Dendritic cell treated with granulocyte-macrophage colony-stimulating factor and Interleukin-4, amounts not matched to agents 40 ng/mL and 50 ng/mL, for 4 days (primary cell): Measurements from ENCODE around the gene MYMK.

Experiments
- H3K27ac Mint-ChIP-seq: one replicate; pipeline ENCODE4 v1.8.0; 2022; ENCODE audit warnings: mild to moderate bottlenecking, mixed read lengths
- H3K27me3 Mint-ChIP-seq: one replicate; pipeline ENCODE4 v1.8.0; 2022; ENCODE audit warnings: mild to moderate bottlenecking, mixed read lengths
- H3K36me3 Mint-ChIP-seq: one replicate; pipeline ENCODE4 v1.8.0; 2022; ENCODE audit warnings: low read depth, mixed read lengths
- H3K4me1 Mint-ChIP-seq: one replicate; pipeline ENCODE4 v1.8.0; 2022; ENCODE audit warnings: low read depth, mixed read lengths
- H3K4me3 Mint-ChIP-seq: one replicate; pipeline ENCODE4 v1.8.0; 2022; ENCODE audit warnings: mild to moderate bottlenecking, moderate library complexity, mixed read lengths
- H3K9me3 Mint-ChIP-seq: one replicate; pipeline ENCODE4 v1.8.0; 2022; ENCODE audit warnings: mixed read lengths
- intact Hi-C: fragments of 100-400 bp; cut with micrococcal nuclease; formaldehyde crosslinking; loops from one replicate; pipeline ENCODE4 v1.15.0; 2022

MYMK gene

DNA sequence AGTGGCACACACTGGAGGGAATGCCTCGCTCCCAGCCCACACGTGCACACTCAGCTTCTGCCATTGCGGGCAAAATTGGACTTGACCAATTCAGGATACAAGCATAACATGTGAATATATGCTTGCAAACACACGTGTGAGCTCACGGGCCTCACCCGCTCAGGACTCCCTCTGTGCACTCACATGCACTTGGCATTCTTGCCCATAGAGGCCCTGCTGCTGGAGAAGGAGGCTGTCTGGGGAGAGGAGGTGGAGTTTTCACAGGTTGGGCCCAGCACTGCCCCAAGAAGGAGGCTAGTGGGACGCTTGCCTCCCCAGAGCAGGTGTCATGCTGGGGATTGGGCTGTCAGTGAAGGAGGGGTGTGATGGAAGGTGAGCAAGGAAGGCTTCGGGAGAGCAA lies 1.7 kb downstream of the MYMK start:
- no peak overlapping the region for H3K4me3 Mint-ChIP-seq
- no peaks in the 10 kb centered on the region for H3K36me3 Mint-ChIP-seq
- intact Hi-C loops = no loop called here
- no peak overlapping the region for H3K27ac Mint-ChIP-seq
- peaks cover 14% of the 10 kb centered on the region for H3K27me3 Mint-ChIP-seq
- no peaks in the 10 kb centered on the region for H3K4me1 Mint-ChIP-seq
- H3K9me3 Mint-ChIP-seq = no peaks in the 10 kb centered on the region

DNA sequence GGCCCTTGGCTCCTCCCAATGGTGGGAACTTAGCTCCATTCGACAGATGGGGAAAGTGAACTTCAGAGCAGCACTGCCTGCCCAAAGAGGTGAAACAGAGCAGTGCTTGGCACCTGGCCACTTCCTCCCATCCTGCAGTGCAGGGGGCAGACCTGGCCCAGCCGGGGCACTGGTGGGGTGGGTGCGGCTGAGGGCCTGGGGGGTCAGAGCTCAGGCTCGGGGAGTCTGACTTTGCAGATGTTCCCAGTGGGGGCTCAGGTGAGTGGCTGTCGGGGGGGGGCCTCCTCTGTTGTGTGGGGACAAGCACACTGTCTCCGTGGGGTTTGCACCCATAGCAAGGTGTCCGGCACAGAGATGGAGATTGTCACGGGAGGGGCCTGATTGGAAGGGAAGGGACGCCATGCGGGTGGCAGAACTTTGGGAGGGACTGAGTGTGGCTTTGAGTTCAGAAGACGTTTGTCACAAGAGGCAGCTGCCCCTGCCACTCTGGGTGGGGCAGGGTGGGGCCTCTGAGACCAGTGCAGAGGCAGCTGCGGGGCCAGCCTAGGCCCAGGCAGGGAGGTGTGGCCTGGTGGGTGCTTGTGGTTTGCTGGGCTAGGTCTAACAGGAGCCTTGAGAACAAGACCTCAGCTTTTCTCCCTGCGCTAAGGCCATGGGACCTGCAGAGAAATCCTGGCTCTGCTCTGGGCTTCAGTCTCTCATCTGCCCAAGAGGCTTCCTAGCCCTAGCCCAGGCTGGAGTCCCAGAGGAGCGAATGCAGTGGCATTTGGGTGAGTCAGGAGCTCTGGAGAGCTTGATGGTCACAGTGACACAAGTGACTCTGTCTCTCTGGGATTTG lies 2.5 kb downstream of the MYMK start:
- Mint-ChIP-seq H3K4me3 (no peak overlapping the region), H3K4me1 (no peaks in the 10 kb centered on the region), H3K27ac (no peak overlapping the region), H3K36me3 (no peaks in the 10 kb centered on the region), H3K27me3 (peaks cover 11% of the 10 kb centered on the region), H3K9me3 (no peaks in the 10 kb centered on the region)
- intact Hi-C loops = no loop called here

DNA sequence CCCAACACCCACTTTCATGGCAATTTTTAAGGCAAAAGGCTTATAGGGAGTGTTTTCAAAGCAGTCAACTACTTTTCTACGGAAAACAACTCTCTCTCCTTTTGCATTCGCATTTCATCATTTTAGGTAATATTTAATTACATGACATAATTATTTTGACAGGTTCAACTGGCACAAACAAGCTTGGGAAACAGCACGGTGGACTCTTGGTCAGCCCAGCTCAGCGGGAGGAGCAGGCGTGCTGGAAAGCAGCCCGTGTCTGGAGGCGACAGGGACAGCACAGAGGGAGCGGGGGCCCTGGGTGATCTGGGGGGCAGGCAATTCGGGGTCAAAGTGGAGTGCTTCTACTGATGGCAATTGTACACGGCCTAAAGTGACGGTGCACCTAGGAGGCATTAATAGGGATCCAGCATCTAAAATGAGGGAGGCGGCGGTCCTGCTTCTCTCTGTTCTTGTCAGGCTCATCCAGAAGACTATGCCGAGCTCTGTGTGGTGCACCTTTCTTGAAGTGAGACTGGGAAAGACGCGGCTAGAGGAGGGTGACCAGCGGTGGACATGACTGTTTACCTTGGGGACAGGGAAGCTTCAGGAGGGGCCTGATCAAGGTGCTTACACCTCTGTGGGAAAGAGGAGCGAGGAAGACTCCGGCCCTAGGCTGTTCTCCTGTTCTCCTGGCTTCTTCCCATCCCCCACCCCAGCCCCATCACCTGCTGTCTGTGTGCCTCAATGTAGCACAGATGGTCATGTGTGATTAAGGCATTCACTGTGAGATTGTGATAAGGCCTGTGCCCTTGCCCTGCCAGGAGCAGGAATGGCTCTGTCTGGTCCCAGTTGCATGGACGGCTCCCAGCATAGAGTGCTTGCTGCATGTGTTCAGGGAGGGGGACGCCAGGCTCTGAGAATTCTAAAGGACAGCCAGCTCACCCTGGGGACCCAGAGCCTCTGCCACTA lies 3.4 kb downstream of the MYMK start:
- no peak overlapping the region for H3K4me3 Mint-ChIP-seq
- H3K27ac Mint-ChIP-seq = no peak overlapping the region
- intact Hi-C loops = no loop called here
- H3K9me3 Mint-ChIP-seq = no peaks in the 10 kb centered on the region
- H3K36me3 Mint-ChIP-seq = no peaks in the 10 kb centered on the region
- H3K27me3 Mint-ChIP-seq = peaks cover 3% of the 10 kb centered on the region
- no peaks in the 10 kb centered on the region for H3K4me1 Mint-ChIP-seq

DNA sequence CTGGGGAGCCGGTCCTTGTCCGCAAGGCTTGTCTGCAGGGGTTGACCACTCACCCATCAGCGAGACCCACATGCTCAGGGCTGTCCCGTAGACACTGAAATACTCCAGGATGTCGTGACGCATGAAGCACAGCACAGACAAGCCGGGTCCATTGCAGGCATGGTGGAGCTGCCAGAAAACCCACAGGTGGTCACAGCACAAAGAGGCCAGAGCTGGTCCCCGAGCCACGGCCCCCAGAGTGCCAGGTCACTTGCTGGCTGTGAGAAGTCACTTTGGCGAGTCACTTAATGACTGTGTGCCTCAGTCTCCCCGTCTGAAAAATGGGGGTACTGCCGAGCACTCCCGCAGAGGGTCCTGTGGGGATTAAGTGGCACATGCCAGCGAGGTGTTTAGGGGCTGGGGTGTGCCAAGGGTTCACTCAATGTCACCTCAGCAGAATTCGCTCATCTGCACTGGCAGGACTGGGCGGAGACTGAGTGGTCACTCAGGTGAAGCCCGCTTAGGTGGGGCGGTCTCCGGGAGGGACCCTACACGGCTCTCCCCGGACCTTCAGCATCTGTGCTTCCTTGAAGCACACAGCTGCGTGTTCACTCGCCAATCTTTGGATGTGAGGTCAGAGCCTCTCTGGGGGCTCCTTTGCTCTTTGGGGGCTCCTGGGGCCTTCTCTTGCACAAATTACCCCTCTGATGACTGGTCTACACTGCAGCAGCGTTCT lies 4.5 kb downstream of the MYMK start:
- H3K4me1 Mint-ChIP-seq = no peaks in the 10 kb centered on the region
- no peaks in the 10 kb centered on the region for H3K9me3 Mint-ChIP-seq
- intact Hi-C loops = no loop called here
- H3K4me3 Mint-ChIP-seq = no peak overlapping the region
- H3K27ac Mint-ChIP-seq = no peak overlapping the region
- no peaks in the 10 kb centered on the region for H3K27me3 Mint-ChIP-seq
- H3K36me3 Mint-ChIP-seq = no peaks in the 10 kb centered on the region

DNA sequence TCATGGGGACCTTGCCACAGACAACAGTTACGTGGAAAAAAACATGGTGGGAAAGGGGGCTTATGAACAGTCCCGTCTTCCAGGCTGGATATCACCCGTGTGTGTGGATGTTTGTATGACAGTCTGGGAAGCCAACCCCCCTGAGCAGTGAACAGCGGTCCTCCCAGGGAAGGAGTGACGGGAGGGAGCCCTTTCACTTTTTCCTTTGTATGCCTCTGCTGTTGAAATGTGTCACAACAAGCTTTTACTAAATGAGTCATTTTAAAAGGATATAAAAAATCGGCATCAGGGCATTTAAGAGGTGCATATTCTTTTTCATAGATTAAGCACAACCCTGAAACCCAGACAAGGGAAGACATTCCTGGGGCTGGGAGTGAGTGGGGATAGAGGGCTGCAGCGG lies 5.1 kb downstream of the MYMK start:
- H3K27me3 Mint-ChIP-seq = no peaks in the 10 kb centered on the region
- H3K36me3 Mint-ChIP-seq = no peaks in the 10 kb centered on the region
- H3K27ac Mint-ChIP-seq = no peak overlapping the region
- intact Hi-C loops = no loop called here
- no peaks in the 10 kb centered on the region for H3K4me1 Mint-ChIP-seq
- no peaks in the 10 kb centered on the region for H3K9me3 Mint-ChIP-seq
- no peak overlapping the region for H3K4me3 Mint-ChIP-seq

DNA sequence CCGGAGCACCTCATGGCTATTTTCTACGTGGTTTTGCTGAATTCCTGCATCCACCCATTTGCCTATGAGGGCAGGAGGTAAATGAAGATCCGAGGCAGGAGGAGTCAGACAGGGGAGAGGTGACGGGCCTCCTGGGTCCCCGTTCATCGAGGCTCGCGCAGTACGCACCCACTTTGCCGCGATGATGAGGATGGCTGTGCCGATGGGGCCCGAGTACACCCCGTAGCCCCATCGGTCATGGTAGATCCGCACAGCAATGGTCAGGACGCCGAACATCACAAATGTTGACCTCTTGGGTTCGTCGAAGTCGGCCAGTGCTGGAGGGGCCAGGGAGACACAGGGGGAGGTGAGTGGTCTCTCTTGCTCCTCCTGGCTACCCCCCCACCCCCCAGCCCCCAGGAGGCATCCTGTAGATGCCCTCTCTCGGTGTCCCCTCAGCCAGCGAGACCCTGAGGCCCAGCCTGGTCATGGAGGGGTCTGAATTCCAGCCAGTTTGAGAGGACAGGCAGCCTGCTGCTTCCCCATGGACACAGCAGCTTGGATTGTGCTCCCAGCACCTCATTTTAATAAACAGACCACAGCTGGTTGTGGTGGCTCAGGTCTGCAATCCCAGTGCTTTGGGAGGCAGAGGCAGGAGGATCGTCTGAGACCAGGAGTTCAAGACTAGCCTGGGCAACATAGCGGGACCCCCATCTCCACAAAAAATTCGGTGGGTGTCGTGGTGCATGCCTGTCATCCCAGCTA lies 5.9 kb downstream of the MYMK start:
- H3K4me3 Mint-ChIP-seq = no peak overlapping the region
- H3K4me1 Mint-ChIP-seq = no peaks in the 10 kb centered on the region
- H3K36me3 Mint-ChIP-seq = no peaks in the 10 kb centered on the region
- intact Hi-C loops = no loop called here
- no peaks in the 10 kb centered on the region for H3K9me3 Mint-ChIP-seq
- H3K27ac Mint-ChIP-seq = no peak overlapping the region
- no peaks in the 10 kb centered on the region for H3K27me3 Mint-ChIP-seq

DNA sequence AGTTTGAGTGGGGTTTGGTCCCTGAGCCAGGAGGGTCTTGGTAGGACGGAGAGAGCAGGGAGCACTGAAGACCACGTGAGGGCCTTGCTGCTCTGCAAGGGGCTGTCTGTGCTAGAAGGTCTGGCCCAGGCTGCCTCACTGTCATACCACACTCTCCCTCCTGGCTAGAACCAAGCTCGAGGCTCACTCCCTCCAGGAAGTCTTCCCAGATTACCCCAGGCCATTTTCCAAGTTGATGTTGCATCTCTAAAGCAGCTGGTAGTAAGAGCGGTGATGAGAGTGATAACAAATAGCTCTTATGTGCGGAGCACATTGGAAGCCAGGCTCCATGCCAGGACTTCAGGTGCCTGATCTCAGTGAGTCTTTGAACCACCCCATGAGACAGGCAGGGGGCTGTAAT lies 6.6 kb downstream of the MYMK start:
- Mint-ChIP-seq H3K4me3 (no peak overlapping the region), H3K27me3 (no peaks in the 10 kb centered on the region), H3K9me3 (no peaks in the 10 kb centered on the region), H3K4me1 (no peaks in the 10 kb centered on the region), H3K27ac (no peak overlapping the region), H3K36me3 (no peaks in the 10 kb centered on the region)
- intact Hi-C loops = no loop called here

DNA sequence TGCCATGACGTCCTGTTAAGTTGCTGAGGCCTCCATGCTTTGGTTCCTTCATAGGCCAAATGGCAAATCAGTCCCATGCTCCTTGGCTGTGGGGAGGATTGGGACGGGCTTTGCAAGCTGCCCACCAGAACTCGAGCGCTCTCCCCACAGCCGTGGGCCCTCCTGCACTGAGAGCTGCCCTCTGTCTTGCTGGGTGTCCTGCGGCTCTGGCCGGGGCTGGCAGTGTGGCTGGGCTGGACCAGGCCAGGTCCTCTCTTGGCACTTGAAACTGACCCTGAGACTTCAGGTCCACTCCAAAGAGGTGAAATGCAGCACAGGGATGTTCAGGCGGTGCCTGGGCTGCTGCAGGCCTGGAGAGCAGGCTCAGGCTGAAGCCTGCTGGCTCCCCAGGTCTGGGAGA lies 7.0 kb downstream of the MYMK start:
- H3K9me3 Mint-ChIP-seq = no peaks in the 10 kb centered on the region
- H3K27me3 Mint-ChIP-seq = no peaks in the 10 kb centered on the region
- no peaks in the 10 kb centered on the region for H3K4me1 Mint-ChIP-seq
- no peak overlapping the region for H3K4me3 Mint-ChIP-seq
- no peaks in the 10 kb centered on the region for H3K36me3 Mint-ChIP-seq
- no peak overlapping the region for H3K27ac Mint-ChIP-seq
- intact Hi-C loops = no loop called here

DNA sequence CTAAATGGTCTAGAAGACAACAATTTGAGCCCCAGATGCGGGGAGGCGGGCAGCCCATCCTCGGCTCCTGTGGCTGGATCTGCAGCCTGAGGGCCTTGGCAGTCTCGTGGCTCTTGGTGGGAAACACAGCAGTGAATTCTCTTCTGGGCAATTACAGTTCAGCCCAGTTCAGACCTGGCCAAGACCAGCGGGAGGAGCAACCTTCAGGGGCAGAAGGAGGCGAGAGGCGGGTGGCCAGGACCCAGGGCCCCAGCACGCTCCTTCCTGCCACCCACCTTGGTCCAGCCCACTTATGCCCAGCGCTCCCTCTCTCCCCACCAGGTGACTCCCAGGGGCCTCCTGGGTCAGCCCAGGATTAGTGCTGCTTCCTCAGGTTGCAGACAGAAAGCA lies 7.8 kb downstream of the MYMK start:
- H3K36me3 Mint-ChIP-seq = no peaks in the 10 kb centered on the region
- no peaks in the 10 kb centered on the region for H3K27me3 Mint-ChIP-seq
- no peaks in the 10 kb centered on the region for H3K4me1 Mint-ChIP-seq
- no peaks in the 10 kb centered on the region for H3K9me3 Mint-ChIP-seq
- intact Hi-C loops = no loop called here
- H3K4me3 Mint-ChIP-seq = no peak overlapping the region
- no peak overlapping the region for H3K27ac Mint-ChIP-seq

DNA sequence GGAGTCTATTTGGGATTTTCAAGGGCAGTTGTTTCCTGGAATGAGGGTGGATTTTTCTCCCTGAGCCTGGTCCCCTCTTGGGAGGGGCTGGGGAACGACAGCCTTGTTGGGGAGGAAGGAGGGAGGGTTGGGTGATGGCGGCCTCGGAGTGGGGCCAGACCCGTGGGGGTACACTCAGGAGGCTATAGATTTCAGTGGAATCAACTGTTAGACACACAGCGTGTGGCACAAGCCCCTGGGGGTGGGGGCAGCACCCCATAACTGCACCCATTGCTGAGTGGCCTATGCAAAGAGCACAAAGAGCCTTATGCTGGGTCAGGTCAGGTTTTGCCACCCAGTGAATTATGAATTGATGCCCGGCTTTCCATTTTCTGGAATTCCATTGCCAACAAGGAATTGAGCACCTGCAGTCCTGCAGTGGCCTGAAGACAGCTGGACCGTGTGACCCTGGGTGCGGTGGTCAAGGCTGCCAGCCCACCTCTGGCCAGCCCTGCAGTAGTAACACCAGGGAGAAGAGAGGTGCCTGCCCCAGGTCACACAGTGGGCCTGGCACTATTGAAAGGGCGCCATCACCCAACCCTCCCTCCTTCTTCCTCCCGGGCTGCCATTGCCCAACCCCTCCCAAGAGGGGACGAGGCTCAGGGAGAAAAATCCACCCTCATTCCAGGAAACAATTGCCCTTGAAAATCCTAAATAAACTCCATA lies 8.4 kb downstream of the MYMK start:
- intact Hi-C loops = no loop called here
- H3K4me3 Mint-ChIP-seq = no peak overlapping the region
- H3K9me3 Mint-ChIP-seq = no peaks in the 10 kb centered on the region
- H3K36me3 Mint-ChIP-seq = no peaks in the 10 kb centered on the region
- H3K27me3 Mint-ChIP-seq = no peaks in the 10 kb centered on the region
- no peaks in the 10 kb centered on the region for H3K4me1 Mint-ChIP-seq
- H3K27ac Mint-ChIP-seq = no peak overlapping the region

DNA sequence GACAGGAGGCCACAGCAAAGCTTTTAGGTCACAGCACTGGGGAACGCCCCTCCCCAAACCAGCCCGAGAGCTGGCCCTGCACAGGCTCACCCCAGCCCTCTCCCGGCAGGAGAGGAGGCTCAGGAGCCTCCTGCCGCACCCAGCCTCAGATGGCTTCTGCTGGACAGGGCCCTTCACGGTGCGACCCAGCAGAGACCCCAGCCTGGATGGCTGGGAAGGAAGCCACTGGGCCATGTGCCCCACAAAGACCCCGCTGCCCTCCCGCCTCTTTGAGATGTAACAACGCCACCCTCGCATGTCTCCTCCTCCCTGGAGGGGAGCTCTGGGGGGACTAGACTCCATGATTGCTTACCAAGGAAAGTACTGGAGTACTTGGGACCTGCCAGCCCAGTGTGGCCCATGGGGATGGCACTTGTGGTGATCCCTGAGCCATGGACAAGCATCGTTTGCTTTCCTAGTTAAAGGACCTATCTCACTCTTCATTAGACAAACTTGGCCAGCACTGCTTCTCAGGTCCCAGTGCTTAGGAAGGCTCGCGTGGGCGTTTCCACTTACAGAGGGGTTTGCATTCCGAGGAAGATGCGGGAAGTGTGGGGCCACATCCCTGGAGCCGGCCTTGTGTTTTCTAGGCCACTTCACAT lies 9.0 kb downstream of the MYMK start:
- no peaks in the 10 kb centered on the region for H3K4me1 Mint-ChIP-seq
- no peaks in the 10 kb centered on the region for H3K9me3 Mint-ChIP-seq
- no peak overlapping the region for H3K4me3 Mint-ChIP-seq
- H3K27me3 Mint-ChIP-seq = peaks cover 2% of the 10 kb centered on the region
- no peaks in the 10 kb centered on the region for H3K36me3 Mint-ChIP-seq
- H3K27ac Mint-ChIP-seq = no peak overlapping the region
- intact Hi-C loops = no loop called here

DNA sequence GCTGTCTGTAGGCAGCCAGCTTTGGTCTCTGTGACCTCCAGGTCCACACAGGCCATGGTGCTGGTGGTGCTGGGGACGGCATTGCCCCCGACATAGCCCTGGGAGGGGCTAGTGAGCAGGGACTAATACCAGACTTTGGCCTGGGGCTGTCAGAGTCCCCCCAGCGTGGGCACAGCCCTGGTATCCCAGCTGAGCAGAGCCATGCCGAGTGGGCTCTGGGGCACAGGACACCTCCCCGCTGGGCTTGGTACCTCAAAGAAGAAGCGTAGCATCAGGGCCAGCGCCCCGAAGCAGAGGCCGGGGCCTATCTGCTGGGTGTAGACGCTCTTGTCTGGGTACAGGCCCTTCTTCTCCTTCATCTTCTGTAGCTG lies 9.5 kb downstream of the MYMK start:
- Mint-ChIP-seq H3K36me3 (no peaks in the 10 kb centered on the region), H3K27me3 (peaks cover 3% of the 10 kb centered on the region)

More for the DNA sequence above, 9.5 kb downstream of the MYMK start:
- intact Hi-C loops = no loop called here
- Mint-ChIP-seq H3K4me3 (no peak overlapping the region), H3K27ac (no peak overlapping the region), H3K9me3 (no peaks in the 10 kb centered on the region), H3K4me1 (no peaks in the 10 kb centered on the region)
